HepG2 (cell line): ENCODE data around the gene PPP2R5B. TPM values are rescaled to one million over a fixed set of nuclear protein-coding genes. Genes with fewer than 3 reads are reported as not detected.

Experiments used
- ARID4A ChIP-seq: sonication (generic); formaldehyde crosslinking; IDR thresholded peaks from 2 replicates; pipeline ENCODE4 v1.5.0; 2020; ENCODE audit warnings: mild to moderate bottlenecking, missing genetic modification reagents, borderline replicate concordance
- HBP1 ChIP-seq: IDR thresholded peaks from 2 replicates; pipeline ENCODE4 v1.6.1; 2016; ENCODE audit warnings: low read depth, control low read depth
- IKZF1 ChIP-seq: fragments of 450-650 bp; IDR thresholded peaks from 2 replicates; pipeline ENCODE4 v1.7.1; 2016
- ISL2 ChIP-seq: sonication (generic); formaldehyde crosslinking; IDR thresholded peaks from 2 replicates; pipeline ENCODE4 v1.5.0; 2020; ENCODE audit warnings: missing genetic modification reagents
- KMT2A ChIP-seq: sonication (generic); formaldehyde crosslinking; IDR thresholded peaks from 2 replicates; pipeline ENCODE4 v1.4.0; 2020; ENCODE audit warnings: missing genetic modification reagents
- U2AF1 ChIP-seq: fragments of 200-400 bp; formaldehyde crosslinking; optimal IDR thresholded peaks from 2 replicates; pipeline ENCODE3; 2017; ENCODE audit warnings: mild to moderate bottlenecking, low read depth, low read length
- ZBTB20 ChIP-seq: sonication (generic); formaldehyde crosslinking; IDR thresholded peaks from 2 replicates; pipeline ENCODE4 v1.8.1; 2023; ENCODE audit warnings: missing genetic modification reagents, low read depth, mild to moderate bottlenecking, borderline replicate concordance
- ZBTB7A ChIP-seq: sonication (generic); formaldehyde crosslinking; IDR thresholded peaks from 2 replicates; pipeline ENCODE4 v1.8.0; 2022; ENCODE audit warnings: mild to moderate bottlenecking, missing genetic modification reagents
- ZFP90 ChIP-seq: sonication (generic); formaldehyde crosslinking; IDR thresholded peaks from 2 replicates; pipeline ENCODE4 v1.8.0; 2022; ENCODE audit warnings: missing genetic modification reagents, mild to moderate bottlenecking, inconsistent platforms, borderline replicate concordance
- ZFYVE20 ChIP-seq: sonication (generic); formaldehyde crosslinking; IDR thresholded peaks from 2 replicates; pipeline ENCODE4 v1.8.0; 2023; ENCODE audit warnings: low read depth, mild to moderate bottlenecking, moderate library complexity, missing genetic modification reagents, borderline replicate concordance
- ZNF329 ChIP-seq: sonication (generic); formaldehyde crosslinking; IDR thresholded peaks from 2 replicates; pipeline ENCODE4 v1.9.0; 2021; ENCODE audit warnings: low read depth, mild to moderate bottlenecking, missing genetic modification reagents
- ZNF510 ChIP-seq: sonication (generic); formaldehyde crosslinking; IDR thresholded peaks from 2 replicates; pipeline ENCODE4 v1.4.0; 2020; ENCODE audit warnings: low read depth, mild to moderate bottlenecking, missing genetic modification reagents
- ZNF557 ChIP-seq: sonication (generic); formaldehyde crosslinking; IDR thresholded peaks from 2 replicates; pipeline ENCODE4 v1.4.0; 2020; ENCODE audit warnings: missing genetic modification reagents
- ZNF614 ChIP-seq: IDR thresholded peaks from 2 replicates; pipeline ENCODE4 v1.6.1; 2018; ENCODE audit warnings: missing biosample characterization, missing genetic modification reagents, inconsistent platforms, borderline replicate concordance
- ZNF644 ChIP-seq: IDR thresholded peaks from 2 replicates; pipeline ENCODE4 v1.6.1; 2016; ENCODE audit warnings: low read depth
- ZNF687 ChIP-seq: sonication (generic); formaldehyde crosslinking; IDR thresholded peaks from 2 replicates; pipeline ENCODE4 v1.5.1; 2020; ENCODE audit warnings: mild to moderate bottlenecking, missing genetic modification reagents, moderate library complexity
- ZNF747 ChIP-seq: sonication (generic); formaldehyde crosslinking; IDR thresholded peaks from 2 replicates; pipeline ENCODE4 v1.8.1; 2023; ENCODE audit warnings: missing genetic modification reagents, mild to moderate bottlenecking, borderline replicate concordance
- polyA plus RNA-seq, 8 experiments: library from polyadenylated mRNA; depleted of rRNA in 3 of 8; stranded (reverse) in 7 of 8; unstranded in 1 of 8; fragments of >200 nt; fragmentation: Illumina TruSeq in 4 of 8; extraction: Trizol in 4 of 8; gene quantifications; 2 replicates each; pipeline versions ENCODE4 v1.2.1 to v1.2.3, GENCODE V29; 2011 to 2016; ENCODE audit warnings: low read depth in 4 of 8, missing spikeins in 1 of 8, mixed read lengths in 1 of 8; ENCODE audit not compliant: insufficient read depth in 1 of 8
- total RNA-seq, 5 experiments: library from RNA; depleted of rRNA; stranded (reverse); fragments of >200 nt; fragmentation: Illumina TruSeq; extraction: Trizol; gene quantifications; 2 replicates each; pipeline ENCODE4 v1.2.3, GENCODE V29; 2016; ENCODE audit warnings: low read depth in 1 of 5

Gene PPP2R5B
- total and polyA plus RNA-seq, 2 of the 13 experiments (the other 11 are each of a cell fraction or from before 2014, with no cell fraction given): 2.3 to 8.3 TPM

- TF ChIP-seq ZFP90 (CRISPR knock-in tag): no peak
- TF ChIP-seq ZNF557 (CRISPR knock-in tag): peak; percentile 91; the same call in 1 of the 2 replicates
- no peak; the same call in 1 of the 2 replicates for TF ChIP-seq ZNF510
- TF ChIP-seq ZNF687 (CRISPR knock-in tag): peak; percentile 76
- no peak for TF ChIP-seq IKZF1
- peak; percentile 96 for TF ChIP-seq ZBTB7A (CRISPR knock-in tag)
- TF ChIP-seq U2AF1: no peak
- no peak for TF ChIP-seq ZNF329 (CRISPR knock-in tag)
- no peak; the same call in 1 of the 2 replicates for TF ChIP-seq ZNF747 (CRISPR knock-in tag)
- peak; percentile 80; the same call in 1 of the 2 replicates for TF ChIP-seq HBP1
- no peak; the same call in 1 of the 2 replicates for TF ChIP-seq KMT2A
- peak; percentile 57; the same call in 1 of the 2 replicates for TF ChIP-seq ZNF614
- TF ChIP-seq ARID4A (CRISPR knock-in tag): peak; percentile 34; the same call in 1 of the 2 replicates
- no peak for TF ChIP-seq ISL2 (CRISPR knock-in tag)
- TF ChIP-seq ZFYVE20: no peak
- TF ChIP-seq ZNF644 (CRISPR knock-in tag): no peak
- TF ChIP-seq ZBTB20 (CRISPR knock-in tag): peak; percentile 85
Observed at GRCh38 chr11:64894070-64894811, 30.2 kb upstream of the PPP2R5B start (continued).
